MV-4-11 (cell line): Measurements from ENCODE around the gene RPL23.

Experiments used
- DNase-seq: peaks from one replicate; lab custom pipeline; 2025; lab: John Stamatoyannopoulos, UW

Gene RPL23

GRCh38 chr17:38883592-38884526 is 30.3 kb upstream of the RPL23 start:
- peak; percentile 85 for DNase-seq

GRCh38 chr17:38882870-38883269 is 29.3 kb upstream of the RPL23 start:
- DNase-seq: no peak

- peak; percentile 71 for DNase-seq
These were observed 28.2 kb upstream of the RPL23 start for GRCh38 chr17:38881600-38882191.

- peak; percentile 26 for DNase-seq
These were observed 26.6 kb upstream of the RPL23 start for GRCh38 chr17:38879878-38880665.

- peak; percentile 58 for DNase-seq
These were observed 23.8 kb upstream of the RPL23 start for GRCh38 chr17:38877130-38877851.

GRCh38 chr17:38875477-38876075 is 22.1 kb upstream of the RPL23 start:
- DNase-seq: no peak

GRCh38 chr17:38874505-38875400 is 21.2 kb upstream of the RPL23 start:
- DNase-seq: no peak

- DNase-seq: no peak
These were observed 20.3 kb upstream of the RPL23 start for GRCh38 chr17:38873640-38874380.

GRCh38 chr17:38872671-38873385 is 19.3 kb upstream of the RPL23 start:
- DNase-seq: no peak

- DNase-seq: peak; percentile 57
These were observed 18.5 kb upstream of the RPL23 start for GRCh38 chr17:38872027-38872511.

GRCh38 chr17:38871247-38872015 is 17.9 kb upstream of the RPL23 start:
- peak; percentile 84 for DNase-seq

GRCh38 chr17:38870259-38871165 is 17.0 kb upstream of the RPL23 start:
- DNase-seq: peak; percentile 34

- DNase-seq: peak; percentile 78
These were observed 16.2 kb upstream of the RPL23 start, which contains the start of gene LASP1 for GRCh38 chr17:38869526-38870258. Gene LASP1, plus strand, starts transcription at chr17:38870058. Its CDS starts 132 bp downstream, at chr17:38870190.

GRCh38 chr17:38868817-38869525 is 15.4 kb upstream of the RPL23 start:
- DNase-seq: peak; percentile 93
